Endothelial cell (in vitro differentiated cells): ENCODE data around the gene CACNA1D. TPM values are rescaled to one million over a fixed set of nuclear protein-coding genes. Genes with fewer than 3 reads are reported as not detected.
"Not testable (repeated sequence)": the region's sequence is repeated elsewhere in the genome, so short reads cannot be mapped to it uniquely, and the experiment has no call there.

Experiments
- DNase-seq: peaks from one replicate; pipeline ENCODE4 v3.0.0; 2021; ENCODE audit warnings: low spot score
- H3K27ac Mint-ChIP-seq: one replicate; pipeline ENCODE4 v1.8.0; 2021; ENCODE audit warnings: mixed read lengths, inconsistent platforms; ENCODE audit not compliant: unreplicated experiment
- H3K27me3 Mint-ChIP-seq: one replicate; pipeline ENCODE4 v1.8.0; 2021; ENCODE audit warnings: mild to moderate bottlenecking, moderate library complexity, mixed read lengths, inconsistent platforms; ENCODE audit not compliant: unreplicated experiment
- H3K36me3 Mint-ChIP-seq: one replicate; pipeline ENCODE4 v1.8.0; 2021; ENCODE audit warnings: mild to moderate bottlenecking, low read depth, mixed read lengths, inconsistent platforms; ENCODE audit not compliant: unreplicated experiment
- H3K4me1 Mint-ChIP-seq: one replicate; pipeline ENCODE4 v1.8.0; 2021; ENCODE audit warnings: mild to moderate bottlenecking, mixed read lengths, inconsistent platforms; ENCODE audit not compliant: unreplicated experiment
- H3K4me3 Mint-ChIP-seq: one replicate; pipeline ENCODE4 v1.8.0; 2021; ENCODE audit warnings: mild to moderate bottlenecking, mixed read lengths, inconsistent platforms; ENCODE audit not compliant: unreplicated experiment
- H3K9me3 Mint-ChIP-seq: one replicate; pipeline ENCODE4 v1.8.0; 2021; ENCODE audit warnings: mixed read lengths, inconsistent platforms; ENCODE audit not compliant: unreplicated experiment
- CTCF ChIP-seq: fragments of 200-600 bp; sonication (generic); IDR thresholded peaks from one replicate; pipeline ENCODE4 v1.5.0; 2021; ENCODE audit warnings: antibody characterized with exemption; ENCODE audit not compliant: unreplicated experiment
- total RNA-seq: library from RNA; stranded (reverse); fragmentation: NEBNext Ultra II Directional; extraction: Animal tissue kit (Norgen Biotek cat#: 25700); gene quantifications from one replicate; pipeline ENCODE4 v1.2.1, GENCODE V29; 2021; ENCODE audit not compliant: unreplicated experiment

CACNA1D gene
- total RNA-seq, 1 donor from 2014 or later = 208 TPM

GRCh38 chr3:53630547-53630946 lies 136.1 kb downstream of the CACNA1D start:
- Mint-ChIP-seq H3K27ac (no peak overlapping the region), H3K4me3 (no peak overlapping the region), H3K36me3 (no peaks in the 10 kb centered on the region), H3K27me3 (no peaks in the 10 kb centered on the region), H3K9me3 (no peaks in the 10 kb centered on the region), H3K4me1 (peaks cover 9% of the 10 kb centered on the region)
- no peak for DNase-seq
- TF ChIP-seq CTCF = no peak

- H3K27me3 Mint-ChIP-seq = peaks cover 2% of the 10 kb centered on the region
- no peak for TF ChIP-seq CTCF
- no peaks in the 10 kb centered on the region for H3K36me3 Mint-ChIP-seq
- no peaks in the 10 kb centered on the region for H3K9me3 Mint-ChIP-seq
- H3K4me3 Mint-ChIP-seq = no peak overlapping the region
- H3K4me1 Mint-ChIP-seq = peaks cover 18% of the 10 kb centered on the region
- H3K27ac Mint-ChIP-seq = no peak overlapping the region
- no peak for DNase-seq
These were observed 138.9 kb downstream of the CACNA1D start for GRCh38 chr3:53633197-53633787.

GRCh38 chr3:53635041-53635440 lies 140.6 kb downstream of the CACNA1D start:
- H3K4me3 Mint-ChIP-seq = no peak overlapping the region
- peaks cover 2% of the 10 kb centered on the region for H3K27me3 Mint-ChIP-seq
- DNase-seq = no peak
- no peak for TF ChIP-seq CTCF
- H3K9me3 Mint-ChIP-seq = no peaks in the 10 kb centered on the region
- no peaks in the 10 kb centered on the region for H3K36me3 Mint-ChIP-seq
- H3K4me1 Mint-ChIP-seq = peaks cover 14% of the 10 kb centered on the region
- H3K27ac Mint-ChIP-seq = no peak overlapping the region

GRCh38 chr3:53638806-53639205 lies 144.4 kb downstream of the CACNA1D start:
- H3K9me3 Mint-ChIP-seq = not testable (repeated sequence)

GRCh38 chr3:53641397-53641796 lies 147.0 kb downstream of the CACNA1D start:
- no peak overlapping the region for H3K27ac Mint-ChIP-seq
- no peaks in the 10 kb centered on the region for H3K36me3 Mint-ChIP-seq
- no peak overlapping the region for H3K4me3 Mint-ChIP-seq
- peaks cover 5% of the 10 kb centered on the region for H3K27me3 Mint-ChIP-seq
- no peaks in the 10 kb centered on the region for H3K9me3 Mint-ChIP-seq
- H3K4me1 Mint-ChIP-seq = peaks cover 4% of the 10 kb centered on the region
- DNase-seq = no peak
- no peak for TF ChIP-seq CTCF

More at GRCh38 chr3:53638806-53639205, 144.4 kb downstream of the CACNA1D start:
- peaks cover 14% of the 10 kb centered on the region for H3K4me1 Mint-ChIP-seq
- DNase-seq, H3K36me3 Mint-ChIP-seq, H3K27me3 Mint-ChIP-seq, H3K4me3 Mint-ChIP-seq, H3K27ac Mint-ChIP-seq: not testable (repeated sequence)
